ENCODE results near the gene OXCT2. TPM values are rescaled to one million over a fixed set of nuclear protein-coding genes. Genes with fewer than 3 reads are reported as not detected.

Gene OXCT2
- total and polyA plus RNA-seq, 12 donors, result 0.85 to 5.4 (median 2.2) TPM

DNA sequence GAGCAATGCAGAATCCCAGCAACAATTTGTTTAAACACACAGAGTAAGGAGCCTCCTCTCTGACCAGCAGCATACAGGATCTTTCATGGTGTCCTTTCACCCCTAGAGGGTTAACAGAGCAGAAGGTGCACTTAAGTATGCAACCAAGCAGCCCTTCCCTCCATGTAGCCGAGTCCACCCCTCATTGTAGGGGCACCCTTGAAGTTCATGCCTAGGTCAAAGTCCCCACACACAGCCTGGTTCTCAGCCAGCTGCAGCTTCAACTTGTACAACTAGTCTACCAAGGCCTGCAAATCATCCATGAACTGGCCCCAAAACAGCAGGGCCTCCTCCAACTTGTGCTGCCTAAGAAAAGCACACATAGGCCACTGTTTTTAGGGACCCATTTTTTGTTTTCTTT, 24.5 kb upstream of the OXCT2 start:
- TF ChIP-seq, protein P1, sequence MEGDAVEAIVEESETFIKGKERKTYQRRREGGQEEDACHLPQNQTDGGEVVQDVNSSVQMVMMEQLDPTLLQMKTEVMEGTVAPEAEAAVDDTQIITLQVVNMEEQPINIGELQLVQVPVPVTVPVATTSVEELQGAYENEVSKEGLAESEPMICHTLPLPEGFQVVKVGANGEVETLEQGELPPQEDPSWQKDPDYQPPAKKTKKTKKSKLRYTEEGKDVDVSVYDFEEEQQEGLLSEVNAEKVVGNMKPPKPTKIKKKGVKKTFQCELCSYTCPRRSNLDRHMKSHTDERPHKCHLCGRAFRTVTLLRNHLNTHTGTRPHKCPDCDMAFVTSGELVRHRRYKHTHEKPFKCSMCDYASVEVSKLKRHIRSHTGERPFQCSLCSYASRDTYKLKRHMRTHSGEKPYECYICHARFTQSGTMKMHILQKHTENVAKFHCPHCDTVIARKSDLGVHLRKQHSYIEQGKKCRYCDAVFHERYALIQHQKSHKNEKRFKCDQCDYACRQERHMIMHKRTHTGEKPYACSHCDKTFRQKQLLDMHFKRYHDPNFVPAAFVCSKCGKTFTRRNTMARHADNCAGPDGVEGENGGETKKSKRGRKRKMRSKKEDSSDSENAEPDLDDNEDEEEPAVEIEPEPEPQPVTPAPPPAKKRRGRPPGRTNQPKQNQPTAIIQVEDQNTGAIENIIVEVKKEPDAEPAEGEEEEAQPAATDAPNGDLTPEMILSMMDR (IDR thresholded peaks at IDR 0.05), result no peak
- intact Hi-C loops (cut with DNase I), result loop anchor here in 1 of 10 donors (5.0 kb wide), 1 partner anchor 188 kb away; no protein-coding TSS in a partner anchor
- H3K9me3 ChIP-seq, result no peaks in the 10 kb centered on the region
- H3K4me1 ChIP-seq, result peaks cover 0 to 16% (median 0%) of the 10 kb centered on the region in 9 donors
- no peak for ATAC-seq
- H3K27ac ChIP-seq, result no peak overlapping the region
- 30 to 41% methylated on average over 1 of the region's 1 CpG for WGBS, 2 donors
- peaks cover 0 to 15% (median 3%) of the 10 kb centered on the region in 7 donors for H3K27me3 ChIP-seq
- H3K4me3 ChIP-seq, result no peak overlapping the region
- DNase-seq, result no peak
- no peaks in the 10 kb centered on the region for H3K36me3 ChIP-seq

DNA sequence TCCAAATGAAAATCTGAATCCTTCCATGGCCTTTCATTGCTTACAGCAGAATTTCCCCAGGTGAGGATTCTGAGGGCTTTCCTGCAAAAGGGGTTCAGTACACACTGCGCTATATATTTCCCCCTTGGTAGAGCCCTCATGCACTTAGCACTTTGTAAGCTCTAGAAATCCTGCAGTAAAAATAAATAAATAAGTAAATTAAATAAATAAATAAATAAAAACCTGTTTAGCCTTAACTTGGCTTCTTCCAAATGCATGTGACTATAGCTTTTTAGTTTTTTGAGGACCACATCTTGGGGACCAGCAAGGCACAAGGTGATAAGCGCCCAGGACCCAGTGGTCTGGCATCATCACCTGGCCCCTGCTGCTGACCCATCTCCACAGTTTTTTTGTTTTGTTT, 20.7 kb upstream of the OXCT2 start:
- H3K27me3 ChIP-seq, result peaks cover 11 to 50% (median 31%) of the 10 kb centered on the region in 7 donors

DNA sequence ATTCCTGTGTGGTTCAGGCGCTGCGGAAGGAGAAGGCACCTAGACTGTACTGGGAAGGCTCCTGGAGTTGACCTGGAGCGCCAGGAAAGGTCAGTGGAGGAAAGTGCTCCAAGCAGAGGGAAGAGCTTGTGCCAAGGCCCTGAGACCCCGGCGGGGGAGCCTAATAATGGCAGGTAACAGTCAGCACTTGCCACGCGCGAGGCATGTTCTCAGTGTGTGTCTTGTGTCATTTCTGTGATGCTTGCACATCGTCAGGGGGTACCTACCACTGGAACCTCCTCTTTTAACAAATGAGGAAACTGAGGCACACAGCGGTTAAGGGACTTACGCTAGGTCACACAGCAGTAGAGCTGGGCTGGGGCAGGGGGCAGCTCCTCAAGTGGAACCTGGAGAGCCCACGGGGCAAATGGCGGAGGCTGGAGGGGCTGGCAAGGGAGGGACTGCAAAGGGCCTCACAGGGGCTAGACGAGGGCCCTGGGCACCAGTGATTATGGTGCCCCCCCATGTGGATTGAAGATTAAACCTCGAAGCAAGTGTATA, 18.5 kb upstream of the OXCT2 start:
- peak overlapping the region in 1 of 10 donors; percentile 44 for H3K27ac ChIP-seq
- H3K4me3 ChIP-seq, result peak overlapping the region in 9 of 10 donors; percentile 26 to 57 (median 42)
- no peak for ATAC-seq
- H3K4me1 ChIP-seq, result peaks cover 0 to 8% (median 0%) of the 10 kb centered on the region in 9 donors
- TF ChIP-seq, protein P1 (IDR thresholded peaks at IDR 0.05), result no peak
- 46 to 50% methylated on average over 15 of the region's 15 CpGs for WGBS, 2 donors
- DNase-seq, result no peak
- no peaks in the 10 kb centered on the region for H3K9me3 ChIP-seq
- intact Hi-C loops (cut with DNase I), result no loop called here
- H3K27me3 ChIP-seq, result peaks cover 11 to 46% (median 32%) of the 10 kb centered on the region in 7 donors
- no peaks in the 10 kb centered on the region for H3K36me3 ChIP-seq

More for the DNA sequence above, 20.7 kb upstream of the OXCT2 start:
- Histone ChIP-seq H3K4me1 (peaks cover 0 to 8% (median 0%) of the 10 kb centered on the region in 9 donors), H3K27ac (no peak overlapping the region), H3K4me3 (no peak overlapping the region), H3K9me3 (no peaks in the 10 kb centered on the region), H3K36me3 (no peaks in the 10 kb centered on the region)
- intact Hi-C loops (cut with DNase I), result no loop called here
- TF ChIP-seq, protein P1 (IDR thresholded peaks at IDR 0.05), result no peak
- no peak for DNase-seq
- 92 to 94% methylated on average over 2 of the region's 2 CpGs for WGBS, 2 donors
- no peak for ATAC-seq

GRCh38 chr1:39788758-39789570, 17.8 kb upstream of the OXCT2 start, which contains the start of gene BMP8B:
Gene BMP8B (minus strand): TSS chr1:39788865. CDS start chr1:39788485, 380 bp downstream.
- Histone ChIP-seq H3K4me1 (peaks cover 0 to 8% (median 0%) of the 10 kb centered on the region in 9 donors), H3K4me3 (peak within 1 kb of the TSS in 9 of 10 donors; percentile 26 to 57 (median 42)), H3K36me3 (no peaks in the 10 kb centered on the region), H3K27me3 (peaks cover 11 to 46% (median 32%) of the 10 kb centered on the region in 7 donors), H3K9me3 (no peaks in the 10 kb centered on the region), H3K27ac (peak within 1 kb of the TSS in 1 of 10 donors; percentile 44)
- DNase-seq, result peak; percentile 36 to 58
- WGBS, 2 donors, result 2 to 3% methylated on average over 51 to 84 of the region's 91 CpGs
- peak in 6 of 8 donors; percentile 44 to 85 (median 53) for ATAC-seq
- TF ChIP-seq, protein P1 (IDR thresholded peaks at IDR 0.05), result no peak
- intact Hi-C loops (cut with DNase I), result no loop called here

Data from heart right ventricle (tissue), 16 donors.